ENCODE data around the gene NRSN2.

The NRSN2 gene

DNA sequence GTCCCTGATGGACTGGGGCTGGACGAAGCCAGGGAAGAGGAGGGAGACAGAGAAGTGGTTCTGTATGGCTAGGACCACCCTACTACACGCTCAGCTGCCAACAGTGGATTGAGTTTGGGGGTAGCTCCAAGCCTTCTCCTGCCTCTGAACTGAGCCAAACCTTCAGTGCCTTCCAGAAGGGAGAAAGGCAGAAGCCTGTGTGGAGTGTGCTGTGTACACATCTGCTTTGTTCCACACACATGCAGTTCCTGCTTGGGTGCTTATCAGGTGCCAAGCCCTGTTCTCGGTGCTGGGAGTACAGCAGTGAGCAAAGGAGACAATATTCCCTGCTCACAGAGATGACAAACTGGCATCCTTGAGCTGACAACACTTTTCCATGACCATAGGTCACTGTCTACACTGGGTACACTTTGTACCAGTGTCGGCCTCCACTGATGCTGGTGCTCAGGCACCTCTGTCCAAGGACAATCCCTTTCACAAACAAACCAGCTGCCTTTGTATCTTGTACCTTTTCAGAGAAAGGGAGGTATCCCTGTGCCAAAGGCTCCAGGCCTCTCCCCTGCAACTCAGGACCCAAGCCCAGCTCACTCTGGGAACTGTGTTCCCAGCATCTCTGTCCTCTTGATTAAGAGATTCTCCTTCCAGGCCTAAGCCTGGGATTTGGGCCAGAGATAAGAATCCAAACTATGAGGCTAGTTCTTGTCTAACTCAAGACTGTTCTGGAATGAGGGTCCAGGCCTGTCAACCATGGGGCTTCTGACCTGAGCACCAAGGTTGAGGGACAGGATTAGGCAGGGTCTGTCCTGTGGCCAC, 49.9 kb downstream of the NRSN2 start:
- Mint-ChIP-seq H3K4me1 (ENCODE audit: low read depth in 2 of 2) (peaks cover 0 to 4% of the 10 kb centered on the region in 2 donors), H3K9me3 (no peaks in the 10 kb centered on the region), H3K4me3 (no peak overlapping the region), H3K27me3 (no peaks in the 10 kb centered on the region), H3K27ac (no peak overlapping the region), H3K36me3 (ENCODE audit: insufficient read depth) (peaks cover 42% of the 10 kb centered on the region)
- DNase-seq: no peak
- no peak for ATAC-seq (replicated peaks)

DNA sequence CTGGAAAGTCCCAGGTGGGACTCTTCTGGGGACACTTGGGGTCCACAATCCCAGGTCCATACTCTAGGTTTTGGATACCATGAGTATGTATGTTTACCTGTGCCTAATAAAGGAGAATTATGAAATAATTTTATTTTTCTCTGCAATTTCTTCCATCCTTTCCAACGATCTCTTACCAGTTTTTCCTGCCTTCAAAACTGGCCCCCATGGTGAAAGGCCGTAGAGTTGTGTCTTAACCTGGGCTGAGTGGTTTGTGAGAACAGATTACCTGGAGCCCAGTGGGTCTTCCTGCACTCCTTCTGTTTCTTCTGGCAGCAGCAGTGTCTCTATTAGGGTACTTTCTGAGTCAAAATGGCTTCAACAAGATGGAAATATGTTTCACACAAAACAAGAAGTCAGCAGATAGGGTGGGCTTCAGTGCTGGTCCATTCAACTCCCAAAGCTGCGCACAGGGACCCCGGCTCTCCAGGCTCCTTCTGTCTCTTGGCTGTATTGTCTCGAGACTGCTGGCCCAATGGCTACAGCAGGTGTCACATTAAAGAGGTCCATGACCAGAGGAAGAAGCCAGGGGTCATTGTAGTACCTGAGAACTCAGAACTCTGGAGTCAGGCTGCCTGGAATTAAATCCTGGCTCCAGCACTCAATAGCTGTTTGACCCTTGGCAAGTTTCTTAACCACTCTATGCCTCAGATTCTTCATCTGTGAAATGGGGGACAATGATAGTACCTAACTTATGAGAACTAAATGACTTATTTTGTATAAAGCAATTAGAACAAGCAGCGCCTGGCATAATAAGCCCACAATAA, 50.7 kb downstream of the NRSN2 start:
- H3K36me3 Mint-ChIP-seq (ENCODE audit: insufficient read depth): peaks cover 37% of the 10 kb centered on the region
- H3K4me3 Mint-ChIP-seq: no peak overlapping the region
- DNase-seq: no peak
- peaks cover 0 to 4% of the 10 kb centered on the region in 2 donors for H3K4me1 Mint-ChIP-seq (ENCODE audit: low read depth in 2 of 2)
- no peak overlapping the region for H3K27ac Mint-ChIP-seq
- ATAC-seq (replicated peaks): no peak
- no peaks in the 10 kb centered on the region for H3K9me3 Mint-ChIP-seq
- no peaks in the 10 kb centered on the region for H3K27me3 Mint-ChIP-seq

DNA sequence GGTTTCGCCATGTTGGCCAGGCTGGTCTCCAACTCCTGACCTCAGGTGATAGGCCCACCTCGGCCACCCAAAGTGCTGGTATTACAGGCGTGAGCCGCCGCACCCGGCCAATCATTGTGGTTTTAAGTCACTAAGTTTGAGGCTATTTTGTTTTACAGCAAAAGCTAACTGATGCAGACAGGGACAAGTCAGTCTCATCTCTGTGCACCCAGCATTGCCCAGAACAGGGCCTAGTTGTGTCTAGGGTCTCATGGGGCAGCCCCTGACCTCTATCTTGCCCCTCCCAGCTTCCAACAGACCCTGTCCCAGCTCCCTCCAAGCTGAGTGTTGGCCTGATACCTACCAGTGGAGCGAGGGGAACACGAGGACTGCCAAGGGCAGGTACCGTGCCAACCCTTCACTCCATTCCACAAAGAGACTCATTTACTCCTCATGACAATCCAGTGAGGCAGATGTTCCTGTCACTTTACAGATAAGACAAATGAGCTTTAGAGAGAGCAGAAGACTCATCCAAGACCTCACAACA, 52.3 kb downstream of the NRSN2 start:
- H3K27ac Mint-ChIP-seq: no peak overlapping the region
- peaks cover 0 to 10% of the 10 kb centered on the region in 2 donors for H3K4me1 Mint-ChIP-seq (ENCODE audit: low read depth in 2 of 2)
- ATAC-seq (replicated peaks) (no peak), DNase-seq (no peak)
- H3K4me3 Mint-ChIP-seq: no peak overlapping the region
- H3K27me3 Mint-ChIP-seq: no peaks in the 10 kb centered on the region
- H3K9me3 Mint-ChIP-seq: no peaks in the 10 kb centered on the region
- H3K36me3 Mint-ChIP-seq (ENCODE audit: insufficient read depth): peaks cover 29% of the 10 kb centered on the region

- H3K27me3 Mint-ChIP-seq: no peaks in the 10 kb centered on the region
- H3K9me3 Mint-ChIP-seq: no peaks in the 10 kb centered on the region
- H3K27ac Mint-ChIP-seq: no peak overlapping the region
- peaks cover 20% of the 10 kb centered on the region for H3K36me3 Mint-ChIP-seq (ENCODE audit: insufficient read depth)
- no peak for DNase-seq
- no peak for ATAC-seq (replicated peaks)
- no peak overlapping the region for H3K4me3 Mint-ChIP-seq
- H3K4me1 Mint-ChIP-seq (ENCODE audit: low read depth in 2 of 2): peaks cover 0 to 10% of the 10 kb centered on the region in 2 donors
Observed at GRCh38 chr20:400128-400453, 53.2 kb downstream of the NRSN2 start.

- Mint-ChIP-seq H3K4me3 (no peak overlapping the region), H3K27ac (no peak overlapping the region), H3K36me3 (ENCODE audit: insufficient read depth) (peaks cover 16% of the 10 kb centered on the region), H3K9me3 (no peaks in the 10 kb centered on the region), H3K27me3 (no peaks in the 10 kb centered on the region), H3K4me1 (ENCODE audit: low read depth in 2 of 2) (peaks cover 0 to 10% of the 10 kb centered on the region in 2 donors)
- DNase-seq (no peak), ATAC-seq (replicated peaks) (no peak)
Observed at GRCh38 chr20:400454-401275, 53.8 kb downstream of the NRSN2 start.

DNA sequence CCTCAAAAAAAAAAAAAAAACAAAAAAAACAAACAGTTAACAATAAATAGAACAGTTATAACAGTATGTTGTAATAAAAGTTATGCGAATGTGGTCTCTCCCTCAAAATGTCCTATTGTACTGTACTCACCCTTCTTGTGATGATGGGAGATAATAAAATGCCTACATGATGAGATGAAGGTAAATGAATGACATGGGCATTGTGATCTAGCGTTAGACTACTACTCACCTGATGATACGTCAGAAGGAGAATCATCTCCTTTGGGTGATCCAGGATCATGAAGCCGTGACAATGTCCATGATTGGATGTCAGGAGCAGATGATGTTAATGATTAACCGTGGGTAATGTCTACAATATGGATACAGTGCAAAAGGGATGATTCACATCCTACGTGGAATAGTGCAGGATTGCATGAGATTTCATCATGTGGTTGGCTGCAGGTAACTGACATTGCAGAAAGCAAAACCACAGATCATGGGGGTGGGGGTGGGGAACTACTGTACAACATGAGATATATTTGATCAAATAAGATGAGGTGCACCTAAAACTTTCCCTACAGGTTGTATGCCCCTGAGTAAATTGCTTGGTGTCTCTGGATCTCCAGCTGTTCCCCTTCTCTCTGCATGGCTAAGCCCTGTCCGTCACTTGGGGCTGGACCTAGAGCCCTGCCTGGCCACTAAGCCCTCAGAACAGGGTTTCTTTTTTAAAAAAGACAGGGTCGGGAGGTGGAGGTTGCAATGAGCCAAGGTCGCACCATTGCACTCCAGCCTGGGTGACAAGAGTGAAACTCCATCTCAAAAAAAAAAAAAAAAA, 55.0 kb downstream of the NRSN2 start:
- DNase-seq (no peak), ATAC-seq (replicated peaks) (no peak)
- H3K27ac Mint-ChIP-seq: no peak overlapping the region
- no peaks in the 10 kb centered on the region for H3K9me3 Mint-ChIP-seq
- H3K4me3 Mint-ChIP-seq: no peak overlapping the region
- H3K36me3 Mint-ChIP-seq (ENCODE audit: insufficient read depth): peaks cover 27% of the 10 kb centered on the region
- no peaks in the 10 kb centered on the region for H3K27me3 Mint-ChIP-seq
- H3K4me1 Mint-ChIP-seq (ENCODE audit: low read depth in 2 of 2): peaks cover 3 to 12% of the 10 kb centered on the region in 2 donors

GRCh38 chr20:402496-402885, 55.6 kb downstream of the NRSN2 start:
- Mint-ChIP-seq H3K36me3 (ENCODE audit: insufficient read depth) (peaks cover 30% of the 10 kb centered on the region), H3K27me3 (no peaks in the 10 kb centered on the region), H3K9me3 (no peaks in the 10 kb centered on the region), H3K27ac (no peak overlapping the region), H3K4me3 (no peak overlapping the region), H3K4me1 (ENCODE audit: low read depth in 2 of 2) (peaks cover 9 to 16% of the 10 kb centered on the region in 2 donors)
- DNase-seq (no peak), ATAC-seq (replicated peaks) (no peak)

- no peak for DNase-seq
- H3K36me3 Mint-ChIP-seq (ENCODE audit: insufficient read depth): peaks cover 28% of the 10 kb centered on the region
- H3K9me3 Mint-ChIP-seq: no peaks in the 10 kb centered on the region
- H3K27ac Mint-ChIP-seq: peak overlapping the region in 1 of 2 donors; percentile 19
- no peaks in the 10 kb centered on the region for H3K27me3 Mint-ChIP-seq
- ATAC-seq (replicated peaks): no peak
- no peak overlapping the region for H3K4me3 Mint-ChIP-seq
- peaks cover 9 to 16% of the 10 kb centered on the region in 2 donors for H3K4me1 Mint-ChIP-seq (ENCODE audit: low read depth in 2 of 2)
Observed at GRCh38 chr20:402898-403581, 56.1 kb downstream of the NRSN2 start.

DNA sequence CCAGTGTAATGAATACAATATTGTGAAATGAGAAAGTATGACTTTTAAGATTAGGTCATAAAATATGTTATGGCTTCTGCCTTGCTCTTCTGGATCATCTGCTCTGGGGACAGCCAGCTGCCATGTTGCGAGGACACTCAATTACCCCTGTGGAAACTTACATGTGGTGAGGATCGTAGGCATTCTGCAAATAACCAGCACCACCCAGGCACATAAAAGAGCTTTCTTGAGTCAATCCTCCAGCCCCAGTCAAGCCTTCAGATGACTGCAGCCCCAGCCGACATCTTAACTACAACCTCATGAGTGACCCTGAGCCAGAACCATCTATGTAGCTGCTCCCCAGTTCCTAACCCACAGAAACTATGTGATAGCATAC, 56.7 kb downstream of the NRSN2 start:
- Mint-ChIP-seq H3K4me3 (no peak overlapping the region), H3K36me3 (ENCODE audit: insufficient read depth) (peaks cover 29% of the 10 kb centered on the region), H3K4me1 (ENCODE audit: low read depth in 2 of 2) (peaks cover 9 to 16% of the 10 kb centered on the region in 2 donors), H3K9me3 (no peaks in the 10 kb centered on the region), H3K27me3 (no peaks in the 10 kb centered on the region), H3K27ac (peak overlapping the region in 1 of 2 donors; percentile 19)
- ATAC-seq (replicated peaks): no peak
- no peak for DNase-seq

GRCh38 chr20:404088-404487, 57.2 kb downstream of the NRSN2 start:
- Mint-ChIP-seq H3K4me3 (no peak overlapping the region), H3K36me3 (ENCODE audit: insufficient read depth) (peaks cover 32% of the 10 kb centered on the region), H3K27me3 (no peaks in the 10 kb centered on the region), H3K27ac (no peak overlapping the region), H3K9me3 (no peaks in the 10 kb centered on the region), H3K4me1 (ENCODE audit: low read depth in 2 of 2) (peaks cover 13 to 20% of the 10 kb centered on the region in 2 donors)
- DNase-seq (no peak), ATAC-seq (replicated peaks) (no peak)

Data from effector memory CD8-positive, alpha-beta T cell (primary cell).